SH-SY5Y (cell line): ENCODE data around the gene ARID3B.

ENCODE experiments used
- GATA2 ChIP-seq: IDR thresholded peaks from 2 replicates; pipeline ENCODE4 v1.6.1; 2011; ENCODE audit warnings: mild to moderate bottlenecking, low read depth, low read length
- GATA3 ChIP-seq: IDR thresholded peaks from 2 replicates; pipeline ENCODE4 v1.6.1; 2011; ENCODE audit warnings: low read depth, mild to moderate bottlenecking, low read length, moderate library complexity

DNA sequence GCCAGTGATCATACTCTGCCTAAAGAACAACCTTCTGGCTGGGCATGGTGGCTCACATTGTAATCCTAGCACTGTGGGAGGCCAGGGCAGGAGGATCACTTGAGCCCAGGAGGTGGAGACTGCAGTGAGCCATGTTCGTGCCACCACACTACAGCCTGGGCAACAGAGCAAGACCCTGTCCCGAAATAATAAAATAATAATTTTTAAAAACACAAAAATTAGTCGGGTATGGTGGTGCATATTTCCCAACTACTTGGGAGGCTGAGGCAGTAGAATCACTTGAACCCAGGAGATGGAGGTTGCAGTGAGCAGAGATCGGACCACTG, 34.5 kb upstream of the ARID3B start:
- TF ChIP-seq GATA3: no peak
- no peak for TF ChIP-seq GATA2
